Measurements from ENCODE around the gene HCN1.

DNA sequence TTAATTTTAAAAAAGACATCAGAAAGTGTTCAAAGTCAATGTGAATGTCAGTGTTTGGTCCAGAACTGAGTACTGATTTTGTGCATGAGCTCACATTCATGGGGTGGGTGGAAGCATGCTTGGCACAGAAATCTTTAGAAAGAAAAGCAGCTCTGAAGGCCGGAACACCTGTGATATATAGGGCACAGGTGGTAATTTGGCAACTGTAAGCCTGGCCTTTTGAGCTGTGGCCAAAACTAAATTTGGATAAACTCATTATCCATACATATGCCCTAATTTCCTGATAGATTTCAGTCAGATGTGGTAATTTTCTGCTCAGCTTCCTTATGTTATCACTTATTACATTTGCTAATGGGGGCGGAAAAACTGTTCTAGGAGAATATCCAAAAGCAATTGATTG, 211.4 kb downstream of the HCN1 start:
- TF ChIP-seq, protein P1, sequence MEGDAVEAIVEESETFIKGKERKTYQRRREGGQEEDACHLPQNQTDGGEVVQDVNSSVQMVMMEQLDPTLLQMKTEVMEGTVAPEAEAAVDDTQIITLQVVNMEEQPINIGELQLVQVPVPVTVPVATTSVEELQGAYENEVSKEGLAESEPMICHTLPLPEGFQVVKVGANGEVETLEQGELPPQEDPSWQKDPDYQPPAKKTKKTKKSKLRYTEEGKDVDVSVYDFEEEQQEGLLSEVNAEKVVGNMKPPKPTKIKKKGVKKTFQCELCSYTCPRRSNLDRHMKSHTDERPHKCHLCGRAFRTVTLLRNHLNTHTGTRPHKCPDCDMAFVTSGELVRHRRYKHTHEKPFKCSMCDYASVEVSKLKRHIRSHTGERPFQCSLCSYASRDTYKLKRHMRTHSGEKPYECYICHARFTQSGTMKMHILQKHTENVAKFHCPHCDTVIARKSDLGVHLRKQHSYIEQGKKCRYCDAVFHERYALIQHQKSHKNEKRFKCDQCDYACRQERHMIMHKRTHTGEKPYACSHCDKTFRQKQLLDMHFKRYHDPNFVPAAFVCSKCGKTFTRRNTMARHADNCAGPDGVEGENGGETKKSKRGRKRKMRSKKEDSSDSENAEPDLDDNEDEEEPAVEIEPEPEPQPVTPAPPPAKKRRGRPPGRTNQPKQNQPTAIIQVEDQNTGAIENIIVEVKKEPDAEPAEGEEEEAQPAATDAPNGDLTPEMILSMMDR (IDR thresholded peaks at IDR 0.05) = no peak
- TF ChIP-seq POLR2A (IDR thresholded peaks at IDR 0.05) = no peak
